Duodenal mucosa (tissue), 2 donors: ENCODE measurements around the gene TNS1.

Source experiments
- H3K27ac ChIP-seq: one replicate; pipeline ENCODE4 v1.7.0; 2013; ENCODE audit warnings: low read depth, low read length
- H3K27me3 ChIP-seq, 2 donors: one replicate each; pipeline ENCODE4 v1.7.0; 2013; ENCODE audit warnings: low read length in 2 of 2, control low read depth in 1 of 2; ENCODE audit not compliant: insufficient read depth in 2 of 2, control insufficient read depth in 1 of 2
- H3K36me3 ChIP-seq, 2 donors: one replicate each; pipeline ENCODE4 v1.7.0; 2013; ENCODE audit warnings: low read length in 2 of 2, control low read depth in 1 of 2; ENCODE audit not compliant: insufficient read depth in 2 of 2, control insufficient read depth in 1 of 2
- H3K4me1 ChIP-seq, 2 donors: one replicate each; pipeline ENCODE4 v1.7.0; 2013; ENCODE audit warnings: low read length in 2 of 2, control low read depth in 1 of 2; ENCODE audit not compliant: insufficient read depth in 2 of 2, control insufficient read depth in 1 of 2
- H3K4me3 ChIP-seq, 2 donors: one replicate each; pipeline ENCODE4 v1.7.0; 2013; ENCODE audit warnings: low read length in 2 of 2, low read depth in 1 of 2
- H3K9ac ChIP-seq, 2 donors: one replicate each; pipeline ENCODE4 v1.7.0; 2013; ENCODE audit warnings: low read length in 2 of 2, low read depth in 1 of 2
- H3K9me3 ChIP-seq, 2 donors: one replicate each; pipeline ENCODE4 v1.7.0; 2013; ENCODE audit warnings: low read length in 2 of 2, control low read depth in 1 of 2; ENCODE audit not compliant: control insufficient read depth in 1 of 2

The TNS1 gene

DNA sequence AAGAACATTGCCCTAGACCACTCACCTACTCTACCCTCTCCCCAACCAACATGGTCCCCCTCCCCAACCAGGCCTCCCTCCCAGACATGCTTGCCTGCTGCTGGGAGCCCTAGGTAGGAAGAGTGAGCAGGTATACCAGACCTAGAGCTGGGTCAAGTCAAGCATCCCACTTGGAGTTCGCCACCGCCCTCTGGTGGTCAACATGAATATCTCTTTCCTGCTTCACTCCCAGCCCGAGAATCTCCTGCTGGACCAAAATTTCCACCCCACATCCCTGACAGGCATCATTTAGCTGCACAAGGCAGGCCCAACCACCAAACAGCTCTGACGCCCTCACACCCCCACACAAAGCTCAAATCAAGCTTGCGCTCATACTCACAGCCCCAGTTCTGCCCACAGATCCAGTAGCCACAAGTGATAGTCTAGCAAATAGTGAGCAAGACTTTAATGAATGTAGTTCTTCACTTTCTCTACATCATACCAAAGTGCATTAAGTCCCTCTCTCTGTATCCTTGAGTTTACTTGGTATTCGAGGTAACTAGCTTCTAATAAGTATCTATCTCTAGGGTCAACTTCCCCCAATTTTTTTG is 116.0 kb downstream of the TNS1 start:
- Histone ChIP-seq H3K9ac (no peak overlapping the region), H3K27me3 (no peaks in the 10 kb centered on the region), H3K36me3 (peaks cover 4 to 31% of the 10 kb centered on the region in 2 donors), H3K4me3 (no peak overlapping the region), H3K4me1 (no peaks in the 10 kb centered on the region), H3K9me3 (no peaks in the 10 kb centered on the region), H3K27ac (no peak overlapping the region)

- no peaks in the 10 kb centered on the region for H3K4me1 ChIP-seq
These were observed 116.7 kb downstream of the TNS1 start for GRCh38 chr2:217886091-217886490.

GRCh38 chr2:217884985-217885384 is 117.8 kb downstream of the TNS1 start:
- Histone ChIP-seq H3K4me3 (no peak overlapping the region), H3K27me3 (no peaks in the 10 kb centered on the region), H3K4me1 (no peaks in the 10 kb centered on the region), H3K9me3 (no peaks in the 10 kb centered on the region), H3K9ac (no peak overlapping the region), H3K36me3 (peaks cover 4 to 31% of the 10 kb centered on the region in 2 donors), H3K27ac (no peak overlapping the region)

More at GRCh38 chr2:217886091-217886490, 116.7 kb downstream of the TNS1 start:
- Histone ChIP-seq H3K27me3 (no peaks in the 10 kb centered on the region), H3K36me3 (peaks cover 4 to 31% of the 10 kb centered on the region in 2 donors), H3K9me3 (no peaks in the 10 kb centered on the region), H3K4me3 (no peak overlapping the region), H3K27ac (no peak overlapping the region), H3K9ac (no peak overlapping the region)

GRCh38 chr2:217880891-217881290 is 121.9 kb downstream of the TNS1 start:
- Histone ChIP-seq H3K4me1 (no peaks in the 10 kb centered on the region), H3K27ac (no peak overlapping the region), H3K9me3 (no peaks in the 10 kb centered on the region), H3K4me3 (no peak overlapping the region), H3K36me3 (peaks cover 4 to 24% of the 10 kb centered on the region in 2 donors), H3K27me3 (no peaks in the 10 kb centered on the region), H3K9ac (no peak overlapping the region)

- no peaks in the 10 kb centered on the region for H3K27me3 ChIP-seq
- no peak overlapping the region for H3K4me3 ChIP-seq
- H3K9ac ChIP-seq = no peak overlapping the region
- peaks cover 2 to 19% of the 10 kb centered on the region in 2 donors for H3K36me3 ChIP-seq
- H3K27ac ChIP-seq = no peak overlapping the region
- no peaks in the 10 kb centered on the region for H3K4me1 ChIP-seq
- no peaks in the 10 kb centered on the region for H3K9me3 ChIP-seq
These were observed 122.4 kb downstream of the TNS1 start for GRCh38 chr2:217880287-217880889.

GRCh38 chr2:217878915-217879590 is 123.7 kb downstream of the TNS1 start:
- H3K36me3 ChIP-seq = peaks cover 0 to 11% of the 10 kb centered on the region in 2 donors
- H3K4me1 ChIP-seq = no peaks in the 10 kb centered on the region
- no peak overlapping the region for H3K27ac ChIP-seq
- no peak overlapping the region for H3K4me3 ChIP-seq
- H3K9me3 ChIP-seq = no peaks in the 10 kb centered on the region
- no peaks in the 10 kb centered on the region for H3K27me3 ChIP-seq
- no peak overlapping the region for H3K9ac ChIP-seq

DNA sequence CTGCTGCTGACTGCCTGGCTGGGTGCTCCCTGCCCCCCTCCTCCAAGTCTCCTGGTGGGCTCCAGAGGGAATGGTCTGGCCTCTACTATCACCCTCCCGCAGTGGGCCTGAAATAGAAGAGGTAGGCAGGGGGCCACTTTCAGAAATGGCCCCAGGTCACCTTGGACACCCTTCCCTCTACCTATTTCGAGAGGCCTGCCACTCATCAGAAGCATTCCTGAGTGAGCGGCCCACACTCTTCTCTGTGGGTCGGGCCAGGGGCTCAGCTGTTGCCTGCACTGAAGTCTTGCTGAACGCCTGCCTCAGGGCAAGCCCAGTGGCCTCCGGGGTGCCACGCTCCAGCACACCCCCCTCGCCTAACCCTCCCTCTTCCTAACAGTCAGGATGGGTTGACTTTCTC is 124.9 kb downstream of the TNS1 start:
- no peaks in the 10 kb centered on the region for H3K4me1 ChIP-seq
- H3K4me3 ChIP-seq = no peak overlapping the region
- H3K36me3 ChIP-seq = peaks cover 0 to 10% of the 10 kb centered on the region in 2 donors
- no peak overlapping the region for H3K27ac ChIP-seq
- no peaks in the 10 kb centered on the region for H3K27me3 ChIP-seq
- H3K9ac ChIP-seq = no peak overlapping the region
- no peaks in the 10 kb centered on the region for H3K9me3 ChIP-seq

DNA sequence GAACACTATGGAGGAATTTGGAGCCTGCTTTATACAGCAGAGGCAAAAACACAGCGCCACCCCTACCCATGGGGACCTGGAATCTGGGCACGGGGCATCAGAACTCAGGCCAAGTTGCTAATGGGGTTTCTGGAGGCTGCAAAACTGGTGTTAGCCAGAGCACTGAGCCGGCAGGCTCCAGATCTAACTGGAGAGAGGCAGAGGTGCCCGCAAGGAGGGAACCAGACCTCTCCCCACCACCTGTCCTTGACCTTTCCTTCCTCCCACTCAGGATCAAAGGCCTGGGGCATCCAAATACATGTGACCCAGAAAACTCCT is 126.6 kb downstream of the TNS1 start:
- H3K4me1 ChIP-seq = no peaks in the 10 kb centered on the region
- no peak overlapping the region for H3K27ac ChIP-seq
- H3K36me3 ChIP-seq = peaks cover 0 to 10% of the 10 kb centered on the region in 2 donors
- H3K4me3 ChIP-seq = no peak overlapping the region
- H3K9ac ChIP-seq = no peak overlapping the region
- no peaks in the 10 kb centered on the region for H3K9me3 ChIP-seq
- no peaks in the 10 kb centered on the region for H3K27me3 ChIP-seq

GRCh38 chr2:217875556-217876252 is 127.1 kb downstream of the TNS1 start:
- Histone ChIP-seq H3K4me3 (no peak overlapping the region), H3K27ac (no peak overlapping the region), H3K9me3 (no peaks in the 10 kb centered on the region), H3K4me1 (no peaks in the 10 kb centered on the region), H3K36me3 (peaks cover 0 to 10% of the 10 kb centered on the region in 2 donors), H3K9ac (no peak overlapping the region), H3K27me3 (no peaks in the 10 kb centered on the region)

DNA sequence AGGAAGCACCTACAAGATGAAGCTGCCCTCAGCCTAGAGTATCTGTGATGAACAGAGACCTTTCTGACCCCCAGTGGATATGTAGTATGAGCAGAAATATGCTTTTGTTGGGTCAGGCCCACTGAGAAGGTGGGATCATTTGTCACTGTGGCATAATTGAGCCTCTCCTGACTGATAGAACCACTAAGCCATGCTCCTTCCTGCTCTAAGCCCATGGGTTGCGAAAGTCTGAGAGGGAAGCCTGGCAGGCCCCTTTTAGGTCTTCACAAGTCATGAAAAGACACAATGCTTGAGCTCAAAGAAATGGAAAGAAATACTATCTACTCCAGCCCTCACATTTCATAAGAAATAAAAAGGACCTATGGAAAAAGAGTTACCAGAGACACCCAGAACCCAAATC is 127.7 kb downstream of the TNS1 start:
- Histone ChIP-seq H3K27me3 (no peaks in the 10 kb centered on the region), H3K4me1 (no peaks in the 10 kb centered on the region), H3K4me3 (no peak overlapping the region), H3K27ac (no peak overlapping the region), H3K9ac (no peak overlapping the region), H3K36me3 (peaks cover 0 to 7% of the 10 kb centered on the region in 2 donors), H3K9me3 (no peaks in the 10 kb centered on the region)
